Suprapubic skin (tissue), 4 donors: ENCODE results near the gene MAP3K6. TPM values are rescaled to one million over a fixed set of nuclear protein-coding genes. Genes with fewer than 3 reads are reported as not detected.
A peak's percentile ranks its signal among the peaks of the same experiment; 100 is the strongest.

Experiments used
- DNase-seq, 2 donors: peaks; one replicate each; pipeline ENCODE4 v3.0.0-alpha.2; 2019; ENCODE audit warnings: low spot score in 2 of 2
- H3K27ac ChIP-seq: fragments of 200-600 bp; sonication (generic); one replicate; pipeline ENCODE4 v1.5.1; 2019
- H3K27me3 ChIP-seq: fragments of 200-600 bp; sonication (generic); one replicate; pipeline ENCODE4 v1.5.1; 2019
- H3K36me3 ChIP-seq: fragments of 200-600 bp; sonication (generic); one replicate; pipeline ENCODE4 v1.5.1; 2019
- H3K4me1 ChIP-seq: fragments of 200-600 bp; sonication (generic); one replicate; pipeline ENCODE4 v1.5.1; 2019
- H3K4me3 ChIP-seq: fragments of 200-600 bp; sonication (generic); one replicate; pipeline ENCODE4 v1.5.1; 2019; ENCODE audit warnings: mild to moderate bottlenecking
- H3K9me3 ChIP-seq: fragments of 200-600 bp; sonication (generic); one replicate; pipeline ENCODE4 v1.5.1; 2019
- CTCF ChIP-seq, 2 donors: fragments of 200-600 bp in 1 of 2; fragments of 450-650 bp in 1 of 2; sonication (generic) in 1 of 2; IDR thresholded peaks; one replicate each; pipeline ENCODE4 v1.5.1; 2016 to 2019; ENCODE audit warnings: antibody characterized with exemption in 2 of 2, mild to moderate bottlenecking in 1 of 2, moderate library complexity in 1 of 2
- EP300 ChIP-seq: sonication (generic); formaldehyde crosslinking; IDR thresholded peaks from one replicate; pipeline ENCODE4 v1.6.1; 2017; ENCODE audit warnings: antibody characterized with exemption
- POLR2A ChIP-seq, 2 donors: fragments of 450-650 bp; IDR thresholded peaks; one replicate each; pipeline ENCODE4 v1.6.1; 2017; ENCODE audit warnings: antibody characterized with exemption in 2 of 2, mild to moderate bottlenecking in 2 of 2, moderate library complexity in 2 of 2
- POLR2AphosphoS5 ChIP-seq, 3 donors: sonication (generic); formaldehyde crosslinking; IDR thresholded peaks; one replicate each; pipeline ENCODE4 v1.6.1; 2017; ENCODE audit warnings: antibody characterized with exemption in 3 of 3
- WGBS: methylation state at CpG from one replicate; pipeline ENCODE4 v1.1.5; 2018; 5-methylcytosine and 5-hydroxymethylcytosine counted together
- total RNA-seq, 4 donors: library from RNA; depleted of rRNA; stranded (reverse); fragments of >200 nt; gene quantifications; one replicate each; pipeline ENCODE4 v1.1.0, GENCODE V29; 2016

Gene MAP3K6
- total RNA-seq, 4 donors from 2014 or later, result 85.4 to 147 (median 137) TPM

GRCh38 chr1:27348861-27349783 is 17.6 kb downstream of the MAP3K6 start:
- 26% methylated on average over 10 of the region's 51 CpGs for WGBS
- peaks cover 42% of the 10 kb centered on the region for H3K4me1 ChIP-seq
- H3K4me3 ChIP-seq, result peak overlapping the region; percentile 44
- peak overlapping the region; percentile 66 for H3K27ac ChIP-seq
- H3K27me3 ChIP-seq, result no peaks in the 10 kb centered on the region
- H3K36me3 ChIP-seq, result peaks cover 11% of the 10 kb centered on the region
- DNase-seq, result peak in 1 of 2 donors; percentile 64
- TF ChIP-seq CTCF (IDR thresholded peaks at IDR 0.05) (no peak), POLR2AphosphoS5 (IDR thresholded peaks at IDR 0.05) (no peak), POLR2A (IDR thresholded peaks at IDR 0.05) (no peak), EP300 (no peak)
- no peaks in the 10 kb centered on the region for H3K9me3 ChIP-seq

- TF ChIP-seq POLR2A (IDR thresholded peaks at IDR 0.05) (no peak), EP300 (no peak), CTCF (IDR thresholded peaks at IDR 0.05) (no peak), POLR2AphosphoS5 (IDR thresholded peaks at IDR 0.05) (no peak)
These were observed 19.7 kb downstream of the MAP3K6 start for GRCh38 chr1:27346991-27347624.

DNA sequence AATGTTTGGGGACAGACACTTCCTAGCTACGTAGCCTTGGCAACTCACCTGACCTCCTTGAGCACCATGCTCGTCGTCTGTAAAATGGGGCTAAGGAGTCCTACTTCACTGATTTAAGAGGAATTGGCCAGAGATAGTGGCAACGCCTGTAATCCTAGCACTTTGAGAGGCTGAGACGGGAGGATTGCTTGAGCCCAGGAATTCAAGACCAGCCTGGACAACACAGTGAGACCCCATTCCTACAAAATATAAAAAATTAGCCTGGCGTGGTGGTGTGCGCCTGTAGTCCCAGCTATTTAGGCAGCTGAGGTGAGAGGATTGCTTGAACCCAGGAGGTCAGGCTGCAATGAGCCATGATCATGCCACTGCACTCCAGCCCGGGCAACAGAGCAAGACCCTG is 20.4 kb downstream of the MAP3K6 start:
- 90% methylated on average over 8 of the region's 8 CpGs for WGBS
- Histone ChIP-seq H3K27ac (no peak overlapping the region), H3K4me1 (peaks cover 50% of the 10 kb centered on the region)

More at GRCh38 chr1:27346991-27347624, 19.7 kb downstream of the MAP3K6 start:
- no peaks in the 10 kb centered on the region for H3K36me3 ChIP-seq
- no peak overlapping the region for H3K27ac ChIP-seq
- no peaks in the 10 kb centered on the region for H3K27me3 ChIP-seq
- 76% methylated on average over 8 of the region's 14 CpGs for WGBS
- H3K4me1 ChIP-seq, result peaks cover 45% of the 10 kb centered on the region
- peak in 1 of 2 donors; percentile 57 for DNase-seq
- H3K9me3 ChIP-seq, result no peaks in the 10 kb centered on the region
- H3K4me3 ChIP-seq, result no peak overlapping the region

DNA sequence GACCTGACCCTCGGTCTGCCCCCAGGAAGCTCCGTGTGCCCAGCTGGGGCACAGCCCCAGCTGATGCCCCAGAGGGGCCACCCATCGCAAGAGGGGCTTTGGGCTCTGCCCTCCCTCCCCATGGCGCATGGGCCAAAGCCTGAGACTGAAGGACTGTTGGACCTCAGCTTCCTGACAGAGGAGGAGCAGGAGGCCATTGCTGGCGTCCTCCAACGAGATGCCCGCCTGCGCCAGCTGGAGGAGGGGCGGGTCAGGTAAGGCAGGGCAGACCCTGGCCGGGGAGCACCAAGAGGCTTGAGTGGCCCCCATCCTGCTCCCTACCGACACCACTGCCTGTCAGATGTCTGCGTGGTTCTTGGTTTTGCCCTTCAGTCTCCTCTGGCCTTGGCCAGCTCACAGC is 21.5 kb downstream of the MAP3K6 start:
- Histone ChIP-seq H3K4me3 (no peak overlapping the region), H3K27ac (no peak overlapping the region), H3K4me1 (peaks cover 48% of the 10 kb centered on the region), H3K27me3 (no peaks in the 10 kb centered on the region), H3K9me3 (no peaks in the 10 kb centered on the region), H3K36me3 (no peaks in the 10 kb centered on the region)
- whole genome bisulfite sequencing, result 90% methylated on average over 5 of the region's 12 CpGs
- no peak for DNase-seq
- no peak for TF ChIP-seq POLR2A (IDR thresholded peaks at IDR 0.05)
- TF ChIP-seq CTCF (IDR thresholded peaks at IDR 0.05), result no peak
- TF ChIP-seq POLR2AphosphoS5 (IDR thresholded peaks at IDR 0.05), result no peak
- no peak for TF ChIP-seq EP300

More for the DNA sequence above, 20.4 kb downstream of the MAP3K6 start:
- DNase-seq, result no peak
- no peaks in the 10 kb centered on the region for H3K9me3 ChIP-seq
- TF ChIP-seq POLR2AphosphoS5 (IDR thresholded peaks at IDR 0.05) (no peak), CTCF (IDR thresholded peaks at IDR 0.05) (no peak), EP300 (no peak), POLR2A (IDR thresholded peaks at IDR 0.05) (no peak)
- H3K4me3 ChIP-seq, result no peak overlapping the region
- H3K36me3 ChIP-seq, result no peaks in the 10 kb centered on the region
- no peaks in the 10 kb centered on the region for H3K27me3 ChIP-seq

DNA sequence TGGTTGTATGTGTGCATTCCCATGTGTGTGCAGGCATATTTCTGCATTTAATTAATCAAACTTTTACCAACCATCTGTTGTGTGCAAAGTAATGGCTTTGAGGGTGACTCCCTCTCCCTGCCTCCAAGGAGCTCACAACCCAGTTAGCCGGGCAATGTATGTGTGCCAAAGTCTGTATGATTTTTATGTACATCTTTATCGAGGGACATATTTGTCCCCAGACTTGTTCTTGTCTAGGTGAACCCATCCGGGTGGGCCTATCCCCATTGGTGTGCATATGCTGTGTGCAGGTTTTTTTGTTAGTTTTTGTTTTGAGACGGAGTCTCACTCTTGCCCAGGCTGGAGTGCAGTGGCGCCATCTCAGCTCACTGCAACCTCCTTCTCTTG is 23.1 kb downstream of the MAP3K6 start:
- peak overlapping the region; percentile 48 for H3K4me3 ChIP-seq
- no peaks in the 10 kb centered on the region for H3K9me3 ChIP-seq
- no peak for DNase-seq
- H3K4me1 ChIP-seq, result peaks cover 34% of the 10 kb centered on the region
- WGBS, result 36% methylated on average over 5 of the region's 5 CpGs
- no peak for TF ChIP-seq POLR2A (IDR thresholded peaks at IDR 0.05)
- TF ChIP-seq EP300, result no peak
- TF ChIP-seq CTCF (IDR thresholded peaks at IDR 0.05), result no peak
- no peak for TF ChIP-seq POLR2AphosphoS5 (IDR thresholded peaks at IDR 0.05)
- no peaks in the 10 kb centered on the region for H3K36me3 ChIP-seq
- peak overlapping the region; percentile 91 for H3K27ac ChIP-seq
- no peaks in the 10 kb centered on the region for H3K27me3 ChIP-seq
